GM23248 (cell line): ENCODE measurements around the gene ASZ1. TPM values are rescaled to one million over a fixed set of nuclear protein-coding genes. Genes with fewer than 3 reads are reported as not detected.

ENCODE experiments used
- DNase-seq: peaks from one replicate; pipeline ENCODE4 v3.0.0-alpha.2; 2015
- H2AFZ ChIP-seq: fragments of 200-600 bp; sonication (generic); 2 replicates; pipeline ENCODE4 v1.6.1; 2016; ENCODE audit warnings: antibody characterized with exemption
- H3F3A ChIP-seq: fragments of 200-600 bp; sonication (generic); 2 replicates; pipeline ENCODE4 v1.6.1; 2016; ENCODE audit warnings: mild to moderate bottlenecking, antibody characterized with exemption, mixed run types; ENCODE audit not compliant: insufficient read depth
- H3K27ac ChIP-seq: fragments of 200-600 bp; sonication (generic); 2 replicates; pipeline ENCODE4 v1.5.1; 2016; ENCODE audit warnings: mild to moderate bottlenecking
- H3K27me3 ChIP-seq: fragments of 200-600 bp; sonication (generic); replicated peaks from 2 replicates; pipeline ENCODE4 v1.6.1; 2016; ENCODE audit warnings: mild to moderate bottlenecking; ENCODE audit not compliant: insufficient read depth
- H3K36me3 ChIP-seq: fragments of 200-600 bp; sonication (generic); 2 replicates; pipeline ENCODE4 v1.6.1; 2016; ENCODE audit warnings: low read depth, mild to moderate bottlenecking
- H3K4me1 ChIP-seq: fragments of 200-600 bp; sonication (generic); 2 replicates; pipeline ENCODE4 v1.6.1; 2016; ENCODE audit warnings: mild to moderate bottlenecking; ENCODE audit not compliant: insufficient read depth
- H3K4me2 ChIP-seq: fragments of 200-600 bp; sonication (generic); one replicate; pipeline ENCODE4 v1.6.1; 2016; ENCODE audit warnings: mild to moderate bottlenecking; ENCODE audit not compliant: unreplicated experiment
- H3K4me3 ChIP-seq: fragments of 200-600 bp; sonication (generic); 2 replicates; pipeline ENCODE4 v1.5.1; 2016; ENCODE audit warnings: mild to moderate bottlenecking
- H3K79me2 ChIP-seq: fragments of 200-600 bp; sonication (generic); 2 replicates; pipeline ENCODE4 v1.6.1; 2016; ENCODE audit warnings: mild to moderate bottlenecking; ENCODE audit not compliant: insufficient read depth
- H3K9ac ChIP-seq: fragments of 200-600 bp; sonication (generic); 2 replicates; pipeline ENCODE4 v1.6.1; 2016; ENCODE audit warnings: mild to moderate bottlenecking
- H3K9me2 ChIP-seq: fragments of 200-600 bp; sonication (generic); 2 replicates; pipeline ENCODE4 v1.6.1; 2016; ENCODE audit warnings: mixed run types, mild to moderate bottlenecking, moderate library complexity; ENCODE audit not compliant: insufficient read depth
- H3K9me3 ChIP-seq: fragments of 200-600 bp; sonication (generic); one replicate; pipeline ENCODE4 v1.6.1; 2017; ENCODE audit warnings: low read depth
- H4K20me1 ChIP-seq: fragments of 200-600 bp; sonication (generic); 2 replicates; pipeline ENCODE4 v1.6.0; 2016; ENCODE audit not compliant: insufficient read depth
- EZH2 ChIP-seq: fragments of 200-600 bp; sonication (generic); IDR thresholded peaks from 2 replicates; pipeline ENCODE4 v1.6.1; 2018; ENCODE audit warnings: antibody characterized with exemption, mild to moderate bottlenecking; ENCODE audit not compliant: insufficient read depth, poor library complexity, severe bottlenecking
- EZH2phosphoT487 ChIP-seq: fragments of 200-600 bp; sonication (generic); IDR thresholded peaks from 2 replicates; pipeline ENCODE4 v1.6.1; 2018; ENCODE audit warnings: antibody characterized with exemption, moderate library complexity, mild to moderate bottlenecking, low read depth; ENCODE audit not compliant: insufficient read depth
- WGBS, 2 experiments: methylation state at CpG; one replicate each; pipeline ENCODE4 v1.1.6; 2015 to 2017; ENCODE audit warnings: low lambda C conversion rate in 2 of 2, low coverage in 1 of 2; ENCODE audit errors: missing lambda C conversion rate in 2 of 2; 5-methylcytosine and 5-hydroxymethylcytosine counted together
- in situ Hi-C: fragments of 300-500 bp; cut with MboI; formaldehyde crosslinking; loops from 2 replicates; pipeline ENCODE4 v1.15.0; 2020
- polyA plus RNA-seq: library from polyadenylated mRNA; unstranded; fragments of >200 nt; fragmentation: Nextera tagmentation; extraction: Ambion mirVana; gene quantifications from 2 replicates; pipeline ENCODE4 v1.2.1, GENCODE V29; 2016
- total RNA-seq: library from RNA; depleted of rRNA; stranded (reverse); fragments of >200 nt; shearing (Covaris generic); gene quantifications from 2 replicates; pipeline ENCODE4 v1.2.3, GENCODE V29; 2014

Gene ASZ1
- total and polyA plus RNA-seq, 2 experiments from 2014 or later, result not detected

- H3K27ac ChIP-seq, result no peak overlapping the region
- no peak overlapping the region for H3K4me2 ChIP-seq
- no peaks in the 10 kb centered on the region for H3F3A ChIP-seq
- H3K79me2 ChIP-seq, result no peaks in the 10 kb centered on the region
- no peaks in the 10 kb centered on the region for H3K9me2 ChIP-seq
- in situ Hi-C loops, result no loop called here
- DNase-seq, result no peak
- no peak overlapping the region for H2AFZ ChIP-seq
- no peaks in the 10 kb centered on the region for H3K27me3 ChIP-seq
- H3K4me3 ChIP-seq, result no peak overlapping the region
- H3K4me1 ChIP-seq, result no peaks in the 10 kb centered on the region
- H4K20me1 ChIP-seq, result no peaks in the 10 kb centered on the region
- no peaks in the 10 kb centered on the region for H3K36me3 ChIP-seq
- no peak overlapping the region for H3K9ac ChIP-seq
- TF ChIP-seq EZH2phosphoT487 (no peak), EZH2 (no peak)
- H3K9me3 ChIP-seq, result no peaks in the 10 kb centered on the region
Measured at GRCh38 chr7:117395743-117396142, 31.6 kb downstream of the ASZ1 start.

DNA sequence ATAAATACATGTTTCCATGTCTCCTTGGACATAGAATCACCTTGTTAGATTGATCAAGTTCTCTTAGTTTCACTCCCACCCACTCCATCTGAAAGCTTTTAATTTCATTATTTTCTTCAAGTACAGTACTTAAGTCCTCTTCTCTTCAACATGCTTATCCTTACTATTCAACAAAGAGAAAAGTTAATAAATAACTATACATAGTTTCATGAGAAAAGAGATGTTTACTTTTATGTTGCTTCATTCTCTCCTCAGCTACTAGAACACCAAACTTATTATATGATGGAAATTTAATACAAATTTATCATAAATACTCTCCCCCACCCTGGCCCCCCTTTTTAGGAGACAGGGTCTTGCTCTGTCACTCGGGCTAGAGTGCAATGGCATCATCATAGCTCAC lies 33.5 kb downstream of the ASZ1 start:
- in situ Hi-C loops, result no loop called here
- Histone ChIP-seq H3K4me1 (no peaks in the 10 kb centered on the region), H3K27ac (no peak overlapping the region), H4K20me1 (no peaks in the 10 kb centered on the region), H3K9me2 (no peaks in the 10 kb centered on the region), H3K79me2 (no peaks in the 10 kb centered on the region), H3K4me2 (no peak overlapping the region), H3K36me3 (no peaks in the 10 kb centered on the region), H3F3A (no peaks in the 10 kb centered on the region), H2AFZ (no peak overlapping the region), H3K27me3 (no peaks in the 10 kb centered on the region), H3K9me3 (no peaks in the 10 kb centered on the region), H3K9ac (no peak overlapping the region), H3K4me3 (no peak overlapping the region)
- TF ChIP-seq EZH2 (no peak), EZH2phosphoT487 (no peak)
- DNase-seq, result no peak
- WGBS, 2 experiments, result 0 to 19% methylated on average over 1 of the region's 1 CpG

GRCh38 chr7:117389871-117390270 lies 37.4 kb downstream of the ASZ1 start:
- no peaks in the 10 kb centered on the region for H3K36me3 ChIP-seq
- 74 to 75% methylated on average over 3 of the region's 3 CpGs for WGBS, 2 experiments
- no peak for DNase-seq
- no peak overlapping the region for H3K9ac ChIP-seq
- in situ Hi-C loops, result loop anchor here (10.0 kb wide), 1 partner anchor 175 kb away; no protein-coding TSS in a partner anchor
- TF ChIP-seq EZH2, result no peak
- TF ChIP-seq EZH2phosphoT487, result no peak
- no peak overlapping the region for H3K4me3 ChIP-seq
- H3K27ac ChIP-seq, result no peak overlapping the region
- H3K4me2 ChIP-seq, result no peak overlapping the region
- H3K27me3 ChIP-seq, result no peaks in the 10 kb centered on the region
- H3K9me3 ChIP-seq, result no peaks in the 10 kb centered on the region
- no peaks in the 10 kb centered on the region for H3K9me2 ChIP-seq
- 0 out of 2 replicates have a peak, but pooled peaks cover 7% of the 10 kb centered on the region for H3F3A ChIP-seq
- H2AFZ ChIP-seq, result no peak overlapping the region
- H3K79me2 ChIP-seq, result no peaks in the 10 kb centered on the region
- H3K4me1 ChIP-seq, result peaks cover 10% of the 10 kb centered on the region
- H4K20me1 ChIP-seq, result no peaks in the 10 kb centered on the region

GRCh38 chr7:117386110-117386706 lies 41.1 kb downstream of the ASZ1 start:
- H3K27ac ChIP-seq, result no peak overlapping the region
- H3K4me2 ChIP-seq, result no peak overlapping the region
- H2AFZ ChIP-seq, result peak overlapping the region; percentile 32; the same call in 1 of the 2 replicates
- H3K36me3 ChIP-seq, result no peaks in the 10 kb centered on the region
- no peaks in the 10 kb centered on the region for H3K79me2 ChIP-seq
- H3K4me1 ChIP-seq, result peaks cover 10% of the 10 kb centered on the region
- in situ Hi-C loops, result loop anchor here (10.0 kb wide), 1 partner anchor 171 kb away; no protein-coding TSS in a partner anchor
- no peaks in the 10 kb centered on the region for H4K20me1 ChIP-seq
- H3K9me2 ChIP-seq, result no peaks in the 10 kb centered on the region
- no peaks in the 10 kb centered on the region for H3K9me3 ChIP-seq
- no peak overlapping the region for H3K9ac ChIP-seq
- no peaks in the 10 kb centered on the region for H3K27me3 ChIP-seq
- TF ChIP-seq EZH2, result no peak
- TF ChIP-seq EZH2phosphoT487, result no peak
- 0 out of 2 replicates have a peak, but pooled peaks cover 7% of the 10 kb centered on the region for H3F3A ChIP-seq
- WGBS, 2 experiments, result 28 to 53% methylated on average over 1 of the region's 1 CpG
- H3K4me3 ChIP-seq, result no peak overlapping the region
- DNase-seq, result peak; percentile 54
